Hepatocyte (in vitro differentiated cells): Measurements from ENCODE around the gene WNT1. TPM values are rescaled to one million over a fixed set of nuclear protein-coding genes. Genes with fewer than 3 reads are reported as not detected.

Experiments
- DNase-seq: peaks from one replicate; pipeline ENCODE4 v3.0.0-alpha.2; 2016; ENCODE audit warnings: low spot score
- H2AFZ ChIP-seq: fragments of 200-600 bp; sonication (generic); 2 replicates; pipeline ENCODE4 v1.6.0; 2016; ENCODE audit warnings: antibody characterized with exemption, mild to moderate bottlenecking
- H3K27ac ChIP-seq: fragments of 200-600 bp; sonication (generic); 2 replicates; pipeline ENCODE4 v1.5.1; 2016; ENCODE audit warnings: mild to moderate bottlenecking
- H3K27me3 ChIP-seq: fragments of 200-600 bp; sonication (generic); 2 replicates; pipeline ENCODE4 v1.6.1; 2016
- H3K36me3 ChIP-seq: fragments of 200-600 bp; sonication (generic); replicated peaks from 2 replicates; pipeline ENCODE4 v1.5.1; 2016; ENCODE audit warnings: low read depth; ENCODE audit not compliant: insufficient read depth
- H3K4me1 ChIP-seq: fragments of 200-600 bp; sonication (generic); 2 replicates; pipeline ENCODE4 v1.5.1; 2016; ENCODE audit warnings: mild to moderate bottlenecking, moderate library complexity; ENCODE audit not compliant: insufficient read depth
- H3K4me2 ChIP-seq: fragments of 200-600 bp; sonication (generic); 2 replicates; pipeline ENCODE4 v1.6.0; 2016
- H3K4me3 ChIP-seq: fragments of 200-600 bp; sonication (generic); 2 replicates; pipeline ENCODE4 v1.5.1; 2016; ENCODE audit warnings: mild to moderate bottlenecking
- H3K79me2 ChIP-seq: fragments of 200-600 bp; sonication (generic); 2 replicates; pipeline ENCODE4 v1.6.0; 2017; ENCODE audit warnings: mild to moderate bottlenecking
- H3K9me2 ChIP-seq: fragments of 200-600 bp; sonication (generic); replicated peaks from 2 replicates; pipeline ENCODE4 v1.6.0; 2017; ENCODE audit warnings: mild to moderate bottlenecking; ENCODE audit not compliant: insufficient read depth
- H3K9me3 ChIP-seq: fragments of 200-600 bp; sonication (generic); 2 replicates; pipeline ENCODE4 v1.5.1; 2016; ENCODE audit warnings: low read depth, mild to moderate bottlenecking
- H4K20me1 ChIP-seq: fragments of 200-600 bp; sonication (generic); 2 replicates; pipeline ENCODE4 v1.6.0; 2016; ENCODE audit warnings: mild to moderate bottlenecking; ENCODE audit not compliant: insufficient read depth, poor library complexity, severe bottlenecking
- CTCF ChIP-seq: fragments of 200-600 bp; sonication (generic); IDR thresholded peaks from 2 replicates; pipeline ENCODE4 v1.5.1; 2016; ENCODE audit warnings: antibody characterized with exemption, mild to moderate bottlenecking; ENCODE audit not compliant: poor library complexity
- EZH2 ChIP-seq: fragments of 200-600 bp; sonication (generic); IDR thresholded peaks from 2 replicates; pipeline ENCODE4 v1.6.1; 2016; ENCODE audit warnings: antibody characterized with exemption, mild to moderate bottlenecking, borderline replicate concordance
- EZH2phosphoT487 ChIP-seq: fragments of 200-600 bp; sonication (generic); IDR thresholded peaks from one replicate; pipeline ENCODE4 v1.6.1; 2018; ENCODE audit warnings: antibody characterized with exemption, mild to moderate bottlenecking, low read depth, moderate library complexity; ENCODE audit not compliant: unreplicated experiment, severe bottlenecking
- WGBS: methylation state at CpG from one replicate; pipeline ENCODE4 v1.1.6; 2016; ENCODE audit warnings: low lambda C conversion rate; ENCODE audit errors: missing lambda C conversion rate; 5-methylcytosine and 5-hydroxymethylcytosine counted together
- polyA plus RNA-seq: library from polyadenylated mRNA; unstranded; fragments of >200 nt; fragmentation: Nextera tagmentation; extraction: Ambion mirVana; gene quantifications from 2 replicates; pipeline ENCODE4 v1.2.1, GENCODE V29; 2016
- total RNA-seq: library from RNA; depleted of rRNA; stranded (reverse); fragments of >200 nt; gene quantifications from 2 replicates; pipeline ENCODE4 v1.2.3, GENCODE V29; 2014

Gene WNT1
- total and polyA plus RNA-seq, 2 experiments from 2014 or later, result not detected

GRCh38 chr12:48954061-48954460, 24.1 kb upstream of the WNT1 start:
- no peaks in the 10 kb centered on the region for H3K9me2 ChIP-seq
- 98% methylated on average over 3 of the region's 3 CpGs for WGBS
- no peaks in the 10 kb centered on the region for H3K36me3 ChIP-seq
- no peak for TF ChIP-seq CTCF
- TF ChIP-seq EZH2phosphoT487, result no peak
- no peak for TF ChIP-seq EZH2
- no peak overlapping the region for H2AFZ ChIP-seq
- peaks cover 16% of the 10 kb centered on the region for H3K4me1 ChIP-seq
- H3K27me3 ChIP-seq, result no peaks in the 10 kb centered on the region
- peaks cover 54% of the 10 kb centered on the region for H4K20me1 ChIP-seq
- H3K79me2 ChIP-seq, result peaks cover 70% of the 10 kb centered on the region
- no peak for DNase-seq
- H3K4me2 ChIP-seq, result no peak overlapping the region
- no peak overlapping the region for H3K4me3 ChIP-seq
- H3K9me3 ChIP-seq, result no peaks in the 10 kb centered on the region
- no peak overlapping the region for H3K27ac ChIP-seq

- Histone ChIP-seq H3K4me2 (peak overlapping the region; percentile 78), H4K20me1 (peaks cover 46% of the 10 kb centered on the region), H3K27me3 (no peaks in the 10 kb centered on the region), H3K9me2 (no peaks in the 10 kb centered on the region), H3K79me2 (peaks cover 62% of the 10 kb centered on the region), H3K4me1 (peaks cover 16% of the 10 kb centered on the region), H3K9me3 (no peaks in the 10 kb centered on the region), H3K27ac (no peak overlapping the region), H2AFZ (no peak overlapping the region), H3K4me3 (no peak overlapping the region), H3K36me3 (no peaks in the 10 kb centered on the region)
- 95% methylated on average over 3 of the region's 3 CpGs for WGBS
- no peak for DNase-seq
- TF ChIP-seq CTCF (no peak), EZH2 (no peak), EZH2phosphoT487 (no peak)
Measured at GRCh38 chr12:48954841-48955501, 23.2 kb upstream of the WNT1 start.

GRCh38 chr12:48956279-48957140, 21.6 kb upstream of the WNT1 start:
- Histone ChIP-seq H3K36me3 (no peaks in the 10 kb centered on the region), H3K27me3 (no peaks in the 10 kb centered on the region), H3K4me1 (peaks cover 16% of the 10 kb centered on the region), H3K79me2 (peaks cover 47% of the 10 kb centered on the region), H3K27ac (peak overlapping the region; percentile 93), H3K4me2 (peak overlapping the region; percentile 78), H3K9me3 (no peaks in the 10 kb centered on the region), H3K9me2 (no peaks in the 10 kb centered on the region), H4K20me1 (peaks cover 32% of the 10 kb centered on the region), H2AFZ (peak overlapping the region; percentile 66), H3K4me3 (peak overlapping the region; percentile 95)
- peak; percentile 17 for TF ChIP-seq CTCF
- no peak for TF ChIP-seq EZH2
- DNase-seq, result peak; percentile 95
- WGBS, result under 1% methylated on average over 24 of the region's 29 CpGs
